Islet of Langerhans (tissue), 1 donor: ENCODE measurements around the gene KCNQ1OT1.

Experiments used
- FAIRE-seq: peaks from one replicate; lab custom pipeline; 2011; peaks lifted over from hg19 to GRCh38; lab: Jason Lieb, UNC

KCNQ1OT1 gene

GRCh38 chr11:2686360-2687222, 13.2 kb downstream of the KCNQ1OT1 start:
- FAIRE-seq, result no peak

- FAIRE-seq, result no peak
Observed at GRCh38 chr11:2685566-2686359, 14.0 kb downstream of the KCNQ1OT1 start.

GRCh38 chr11:2685051-2685450, 14.7 kb downstream of the KCNQ1OT1 start:
- no peak for FAIRE-seq

- FAIRE-seq, result no peak
Observed at GRCh38 chr11:2684581-2684980, 15.2 kb downstream of the KCNQ1OT1 start.

- FAIRE-seq, result no peak
Observed at GRCh38 chr11:2683806-2684205, 16.0 kb downstream of the KCNQ1OT1 start.

GRCh38 chr11:2681408-2682145, 18.2 kb downstream of the KCNQ1OT1 start:
- FAIRE-seq, result no peak

- no peak for FAIRE-seq
Observed at GRCh38 chr11:2679011-2679676, 20.6 kb downstream of the KCNQ1OT1 start.

GRCh38 chr11:2678396-2678795, 21.4 kb downstream of the KCNQ1OT1 start:
- no peak for FAIRE-seq

GRCh38 chr11:2677127-2677526, 22.7 kb downstream of the KCNQ1OT1 start:
- FAIRE-seq, result no peak

- FAIRE-seq, result no peak
Observed at GRCh38 chr11:2675540-2675939, 24.3 kb downstream of the KCNQ1OT1 start.

- no peak for FAIRE-seq
Observed at GRCh38 chr11:2674658-2675131, 25.1 kb downstream of the KCNQ1OT1 start.

GRCh38 chr11:2673871-2674471, 25.8 kb downstream of the KCNQ1OT1 start:
- no peak for FAIRE-seq

- FAIRE-seq, result no peak
Observed at GRCh38 chr11:2673250-2673610, 26.6 kb downstream of the KCNQ1OT1 start.

- FAIRE-seq, result no peak
Observed at GRCh38 chr11:2672553-2673249, 27.1 kb downstream of the KCNQ1OT1 start.

- no peak for FAIRE-seq
Observed at GRCh38 chr11:2671748-2672147, 28.0 kb downstream of the KCNQ1OT1 start.

GRCh38 chr11:2670541-2671100, 29.2 kb downstream of the KCNQ1OT1 start:
- no peak for FAIRE-seq

- FAIRE-seq, result no peak
Observed at GRCh38 chr11:2669634-2670469, 29.9 kb downstream of the KCNQ1OT1 start.

GRCh38 chr11:2668876-2669275, 30.9 kb downstream of the KCNQ1OT1 start:
- no peak for FAIRE-seq

- no peak for FAIRE-seq
Observed at GRCh38 chr11:2667940-2668339, 31.9 kb downstream of the KCNQ1OT1 start.
